IPS-18a (cell line): ENCODE data around the gene SLC15A2.

Source experiments
- H3K27ac ChIP-seq: one replicate; pipeline ENCODE4 v1.5.1; 2013; ENCODE audit warnings: low read length
- H3K27me3 ChIP-seq: one replicate; pipeline ENCODE4 v1.6.1; 2013; ENCODE audit warnings: mild to moderate bottlenecking, low read length; ENCODE audit not compliant: control insufficient read depth, insufficient read depth
- H3K36me3 ChIP-seq: one replicate; pipeline ENCODE4 v1.6.1; 2013; ENCODE audit warnings: low read depth, low read length; ENCODE audit not compliant: control insufficient read depth
- H3K4me1 ChIP-seq: one replicate; pipeline ENCODE4 v1.6.1; 2013; ENCODE audit warnings: low read depth, low read length; ENCODE audit not compliant: control insufficient read depth
- H3K4me3 ChIP-seq: one replicate; pipeline ENCODE4 v1.5.1; 2013; ENCODE audit warnings: low read length
- H3K9ac ChIP-seq: one replicate; pipeline ENCODE4 v1.6.1; 2013; ENCODE audit warnings: mild to moderate bottlenecking, low read length, moderate library complexity
- H3K9me3 ChIP-seq: one replicate; pipeline ENCODE4 v1.6.1; 2013; ENCODE audit warnings: low read depth, low read length; ENCODE audit not compliant: control insufficient read depth

The SLC15A2 gene

GRCh38 chr3:121989943-121990342 lies 95.7 kb downstream of the SLC15A2 start:
- no peak overlapping the region for H3K4me3 ChIP-seq
- no peaks in the 10 kb centered on the region for H3K4me1 ChIP-seq
- no peaks in the 10 kb centered on the region for H3K27me3 ChIP-seq
- H3K27ac ChIP-seq: no peak overlapping the region
- no peak overlapping the region for H3K9ac ChIP-seq
- no peaks in the 10 kb centered on the region for H3K9me3 ChIP-seq
- no peaks in the 10 kb centered on the region for H3K36me3 ChIP-seq

GRCh38 chr3:121992601-121993560 lies 98.7 kb downstream of the SLC15A2 start:
- no peaks in the 10 kb centered on the region for H3K4me1 ChIP-seq
- H3K9me3 ChIP-seq: no peaks in the 10 kb centered on the region
- H3K27me3 ChIP-seq: no peaks in the 10 kb centered on the region
- H3K36me3 ChIP-seq: no peaks in the 10 kb centered on the region
- no peak overlapping the region for H3K9ac ChIP-seq
- H3K27ac ChIP-seq: no peak overlapping the region
- H3K4me3 ChIP-seq: no peak overlapping the region
